Natural killer cell (primary cell): ENCODE measurements around the gene CTIF. TPM values are rescaled to one million over a fixed set of nuclear protein-coding genes. Genes with fewer than 3 reads are reported as not detected.

ENCODE experiments used
- ATAC-seq, 3 donors: fragments of 150-1000 bp in 2 of 3; fragments of 200-7000 bp in 1 of 3; cut with Tn5 transposase; 1 replicate in 1 of 3; 2 replicates in 2 of 3; pipeline ENCODE4 v1.10.0; 2021; ENCODE audit warnings: mild to moderate bottlenecking in 2 of 3, moderate library complexity in 2 of 3
- DNase-seq, 2 donors: peaks; one replicate each; pipeline versions ENCODE4 v3.0.0 to v3.0.0-alpha.2; 2013 to 2021; ENCODE audit warnings: mixed read lengths in 1 of 2
- H3K27ac ChIP-seq: one replicate; pipeline ENCODE4 v1.5.1; 2013; ENCODE audit warnings: mild to moderate bottlenecking, low read length
- H3K27me3 ChIP-seq: one replicate; pipeline ENCODE4 v1.6.1; 2013; ENCODE audit warnings: low read length; ENCODE audit not compliant: control insufficient read depth, insufficient read depth
- H3K36me3 ChIP-seq: one replicate; pipeline ENCODE4 v1.6.1; 2013; ENCODE audit warnings: low read length; ENCODE audit not compliant: control insufficient read depth, insufficient read depth
- H3K4me1 ChIP-seq: one replicate; pipeline ENCODE4 v1.6.1; 2013; ENCODE audit warnings: low read length; ENCODE audit not compliant: control insufficient read depth, insufficient read depth
- H3K4me3 ChIP-seq: one replicate; pipeline ENCODE4 v1.5.1; 2013; ENCODE audit warnings: low read length
- H3K9me3 ChIP-seq: one replicate; pipeline ENCODE4 v1.6.1; 2013; ENCODE audit warnings: low read length; ENCODE audit not compliant: control insufficient read depth, insufficient read depth
- H3K27ac Mint-ChIP-seq, 2 donors: one replicate each; pipeline ENCODE4 v1.8.0; 2022; ENCODE audit warnings: mild to moderate bottlenecking in 2 of 2, mixed read lengths in 2 of 2, moderate library complexity in 1 of 2
- H3K27me3 Mint-ChIP-seq, 2 donors: one replicate each; pipeline ENCODE4 v1.8.0; 2022; ENCODE audit warnings: low read depth in 2 of 2, mixed read lengths in 2 of 2
- H3K36me3 Mint-ChIP-seq: one replicate; pipeline ENCODE4 v1.8.0; 2022; ENCODE audit warnings: mixed read lengths
- H3K4me1 Mint-ChIP-seq, 2 donors: one replicate each; pipeline ENCODE4 v1.8.0; 2022; ENCODE audit warnings: mixed read lengths in 2 of 2
- H3K4me3 Mint-ChIP-seq: one replicate; pipeline ENCODE4 v1.8.0; 2022; ENCODE audit warnings: mild to moderate bottlenecking, moderate library complexity, mixed read lengths
- H3K9me3 Mint-ChIP-seq, 2 donors: one replicate each; pipeline ENCODE4 v1.8.0; 2022; ENCODE audit warnings: mixed read lengths in 2 of 2
- WGBS: methylation state at CpG from one replicate; pipeline ENCODE4 v1.1.7; 2013; ENCODE audit warnings: missing lambda C conversion rate; ENCODE audit not compliant: insufficient coverage; 5-methylcytosine and 5-hydroxymethylcytosine counted together
- intact Hi-C: fragments of 100-400 bp; cut with micrococcal nuclease; formaldehyde crosslinking; loops from one replicate; pipeline ENCODE4 v1.14.2; 2022
- total RNA-seq, 4 donors: library from RNA; stranded (reverse); fragments of 120-200 nt in 1 of 4; gene quantifications; one replicate each; pipeline versions ENCODE4 v1.2.3 to v1.2.4, GENCODE V29; 2013 to 2022
- TF ChIP-seq, protein P1 (sequence below): fragments of 200-600 bp; IDR thresholded peaks from one replicate; pipeline ENCODE4 v1.8.0; 2022; ENCODE audit warnings: antibody characterized with exemption

CTIF gene
- total RNA-seq, 3 donors from 2014 or later (not counting 1 experiment from before 2014, with no cell fraction given) = 6.9 to 10.2 (median 8.2) TPM

DNA sequence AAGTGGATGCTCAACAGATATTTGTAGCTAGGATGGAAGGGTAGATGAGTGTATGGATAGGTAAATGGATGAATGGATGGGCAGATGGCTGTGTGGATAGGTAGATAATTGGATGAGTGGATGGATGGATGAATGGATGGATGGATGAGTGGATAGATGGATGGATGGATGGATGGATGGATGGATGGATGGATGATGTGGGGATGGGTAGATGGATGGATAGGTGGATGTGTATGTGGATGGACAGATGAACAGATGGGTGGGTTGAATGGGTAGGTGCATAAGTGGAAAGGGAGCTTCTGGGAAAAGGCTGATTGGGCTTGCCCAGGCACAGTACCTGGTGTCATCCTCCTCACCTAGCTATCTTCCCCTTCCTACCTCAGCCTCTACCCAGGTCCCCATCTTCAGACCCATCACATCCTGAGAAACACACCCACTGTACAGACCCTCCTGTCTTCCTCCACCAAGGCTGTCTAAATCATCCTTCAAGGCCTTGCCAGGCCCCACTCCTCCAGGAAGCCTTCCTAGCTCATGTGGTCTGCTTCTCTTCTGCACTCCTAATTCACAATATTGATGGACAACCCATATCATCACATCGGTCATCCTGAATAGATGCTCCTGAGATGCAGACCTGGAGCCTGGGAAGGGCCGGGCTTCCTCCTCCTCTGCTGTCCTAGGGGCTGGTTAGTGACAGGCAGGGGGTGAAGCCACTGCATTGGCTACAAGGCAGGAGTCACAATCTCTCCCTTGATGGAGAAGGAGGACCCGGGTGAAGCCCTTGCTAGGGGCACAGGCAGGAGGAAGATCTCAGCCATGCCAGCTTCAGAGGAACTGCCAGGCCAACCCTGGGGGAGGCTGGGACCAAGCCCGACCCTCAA lies 362.6 kb downstream of the CTIF start:
- intact Hi-C loops = no loop called here
- H3K36me3 ChIP-seq = no peaks in the 10 kb centered on the region
- H3K27ac ChIP-seq = no peak overlapping the region
- Mint-ChIP-seq H3K27me3 (peaks cover 0 to 3% of the 10 kb centered on the region in 2 donors), H3K27ac (no peak overlapping the region), H3K9me3 (peaks cover 2 to 8% of the 10 kb centered on the region in 2 donors), H3K4me1 (peaks cover 25 to 26% of the 10 kb centered on the region in 2 donors), H3K36me3 (no peaks in the 10 kb centered on the region), H3K4me3 (no peak overlapping the region)
- TF ChIP-seq, protein P1, sequence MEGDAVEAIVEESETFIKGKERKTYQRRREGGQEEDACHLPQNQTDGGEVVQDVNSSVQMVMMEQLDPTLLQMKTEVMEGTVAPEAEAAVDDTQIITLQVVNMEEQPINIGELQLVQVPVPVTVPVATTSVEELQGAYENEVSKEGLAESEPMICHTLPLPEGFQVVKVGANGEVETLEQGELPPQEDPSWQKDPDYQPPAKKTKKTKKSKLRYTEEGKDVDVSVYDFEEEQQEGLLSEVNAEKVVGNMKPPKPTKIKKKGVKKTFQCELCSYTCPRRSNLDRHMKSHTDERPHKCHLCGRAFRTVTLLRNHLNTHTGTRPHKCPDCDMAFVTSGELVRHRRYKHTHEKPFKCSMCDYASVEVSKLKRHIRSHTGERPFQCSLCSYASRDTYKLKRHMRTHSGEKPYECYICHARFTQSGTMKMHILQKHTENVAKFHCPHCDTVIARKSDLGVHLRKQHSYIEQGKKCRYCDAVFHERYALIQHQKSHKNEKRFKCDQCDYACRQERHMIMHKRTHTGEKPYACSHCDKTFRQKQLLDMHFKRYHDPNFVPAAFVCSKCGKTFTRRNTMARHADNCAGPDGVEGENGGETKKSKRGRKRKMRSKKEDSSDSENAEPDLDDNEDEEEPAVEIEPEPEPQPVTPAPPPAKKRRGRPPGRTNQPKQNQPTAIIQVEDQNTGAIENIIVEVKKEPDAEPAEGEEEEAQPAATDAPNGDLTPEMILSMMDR = no peak
- ATAC-seq = no peak
- no peaks in the 10 kb centered on the region for H3K27me3 ChIP-seq
- peaks cover 4% of the 10 kb centered on the region for H3K9me3 ChIP-seq
- DNase-seq = no peak
- H3K4me3 ChIP-seq = no peak overlapping the region
- H3K4me1 ChIP-seq = peaks cover 13% of the 10 kb centered on the region
- WGBS = 64% methylated on average over 4 of the region's 4 CpGs

- intact Hi-C loops = no loop called here
- Histone ChIP-seq H3K4me3 (no peak overlapping the region), H3K4me1 (peaks cover 5% of the 10 kb centered on the region), H3K36me3 (no peaks in the 10 kb centered on the region), H3K9me3 (peaks cover 4% of the 10 kb centered on the region), H3K27ac (no peak overlapping the region), H3K27me3 (no peaks in the 10 kb centered on the region)
- no peak overlapping the region for H3K4me3 Mint-ChIP-seq
- ATAC-seq (no peak), DNase-seq (no peak)
- H3K27me3 Mint-ChIP-seq = peaks cover 0 to 3% of the 10 kb centered on the region in 2 donors
- no peak overlapping the region for H3K27ac Mint-ChIP-seq
- TF ChIP-seq, protein P1 = no peak
- WGBS = 74% methylated on average over 27 of the region's 27 CpGs
- no peaks in the 10 kb centered on the region for H3K36me3 Mint-ChIP-seq
- peaks cover 2 to 8% of the 10 kb centered on the region in 2 donors for H3K9me3 Mint-ChIP-seq
- H3K4me1 Mint-ChIP-seq = peaks cover 16 to 18% of the 10 kb centered on the region in 2 donors
Measured at GRCh38 chr18:48902023-48902855, 363.4 kb downstream of the CTIF start.

- Histone ChIP-seq H3K36me3 (no peaks in the 10 kb centered on the region), H3K9me3 (peaks cover 4% of the 10 kb centered on the region), H3K27me3 (no peaks in the 10 kb centered on the region), H3K27ac (no peak overlapping the region), H3K4me1 (no peaks in the 10 kb centered on the region), H3K4me3 (no peak overlapping the region)
- Mint-ChIP-seq H3K27me3 (peaks cover 0 to 3% of the 10 kb centered on the region in 2 donors), H3K4me1 (peaks cover 13 to 16% of the 10 kb centered on the region in 2 donors), H3K9me3 (peaks cover 2 to 8% of the 10 kb centered on the region in 2 donors), H3K36me3 (no peaks in the 10 kb centered on the region), H3K4me3 (no peak overlapping the region), H3K27ac (no peak overlapping the region)
- DNase-seq = no peak
- intact Hi-C loops = no loop called here
- no peak for ATAC-seq
- TF ChIP-seq, protein P1 = no peak
- 79% methylated on average over 8 of the region's 8 CpGs for whole genome bisulfite sequencing
Measured at GRCh38 chr18:48902856-48903601, 364.2 kb downstream of the CTIF start.
